A549 (cell line): ENCODE results near the gene INPP1. TPM values are rescaled to one million over a fixed set of nuclear protein-coding genes. Genes with fewer than 3 reads are reported as not detected.

Experiments used
- ATAC-seq, 2 experiments: fragments of 200-7000 bp in 1 of 2; fragments of >200 bp in 1 of 2; cut with Nextera tagmentation in 1 of 2; cut with Tn5 transposase in 1 of 2; 3 replicates each; pipeline versions ENCODE4 v1.8.0 to v1.9.1; 2018 to 2020; ENCODE audit warnings: mild to moderate bottlenecking in 1 of 2, moderate library complexity in 1 of 2
- CTCF ChIA-PET: fragments of 300-600 bp; sonication (Branson Sonifier 250); formaldehyde crosslinking; extraction: SDS; loops from one replicate; lab custom pipeline; 2021; ENCODE audit warnings: antibody characterized with exemption, inconsistent platforms; lab: Yijun Ruan, JAX
- POLR2A ChIA-PET: fragments of 350-600 bp; formaldehyde crosslinking; extraction: SDS; loops from one replicate; lab custom pipeline; 2021; ENCODE audit warnings: antibody characterized with exemption, inconsistent platforms; lab: Yijun Ruan, JAX
- DNase-seq, 2 experiments: peaks; one replicate each; pipeline versions ENCODE4 v3.0.0 to v3.0.0-alpha.2; 2011 to 2016; ENCODE audit warnings: low read depth in 1 of 2, low spot score in 1 of 2
- FAIRE-seq: peaks from 2 replicates; lab custom pipeline; 2011; peaks lifted over from hg19 to GRCh38; lab: Jason Lieb, UNC
- H3K27ac ChIP-seq, 2 experiments: fragments of >200 bp; sonication (Bioruptor Twin); formaldehyde crosslinking; 3 replicates each; pipeline ENCODE4 v1.5.1; 2016 to 2017
- H3K4me1 ChIP-seq: fragments of >200 bp; sonication (Bioruptor Twin); formaldehyde crosslinking; 3 replicates; pipeline ENCODE4 v1.6.1; 2016
- H3K4me2 ChIP-seq: fragments of >200 bp; sonication (Bioruptor Twin); formaldehyde crosslinking; 3 replicates; pipeline ENCODE4 v1.6.1; 2016
- H3K4me3 ChIP-seq: fragments of >200 bp; sonication (Bioruptor Twin); formaldehyde crosslinking; 3 replicates; pipeline ENCODE4 v1.5.1; 2016
- H3K9me3 ChIP-seq: fragments of >200 bp; sonication (Bioruptor Twin); formaldehyde crosslinking; 3 replicates; pipeline ENCODE4 v1.6.1; 2016
- BCL3 ChIP-seq: fragments of >200 bp; sonication (Bioruptor Twin); formaldehyde crosslinking; IDR thresholded peaks from 3 replicates; pipeline ENCODE4 v1.6.1; 2016
- CBX8 ChIP-seq: fragments of 200-600 bp; sonication (generic); IDR thresholded peaks from 2 replicates; pipeline ENCODE4 v1.6.1; 2016
- E2F6 ChIP-seq: IDR thresholded peaks from 2 replicates; pipeline ENCODE4 v1.6.1; 2012; ENCODE audit warnings: low read depth, borderline replicate concordance
- EP300 ChIP-seq, 2 experiments: fragments of >200 bp; sonication (Bioruptor Twin); formaldehyde crosslinking; IDR thresholded peaks; 2 replicates in 1 of 2; 3 replicates in 1 of 2; pipeline ENCODE4 v1.6.1; 2016 to 2017
- ESRRA ChIP-seq: fragments of 150-350 bp; IDR thresholded peaks from 2 replicates; pipeline ENCODE4 v1.6.1; 2014; ENCODE audit warnings: mild to moderate bottlenecking, low read length, borderline replicate concordance
- JUNB ChIP-seq: fragments of >200 bp; sonication (Bioruptor Twin); formaldehyde crosslinking; IDR thresholded peaks from 2 replicates; pipeline ENCODE4 v1.6.1; 2016
- MAZ ChIP-seq: fragments of 150-350 bp; IDR thresholded peaks from 2 replicates; pipeline ENCODE4 v1.6.1; 2014; ENCODE audit warnings: antibody characterized with exemption, low read depth, low read length, borderline replicate concordance
- NFE2L2 ChIP-seq: fragments of 150-350 bp; conservative IDR thresholded peaks from 2 replicates; pipeline ENCODE4 v1.6.1; 2014; ENCODE audit warnings: low read length
- NPAS2 ChIP-seq: fragments of 250-450 bp; sonication (Bioruptor Pico); IDR thresholded peaks from 2 replicates; pipeline ENCODE4 v1.8.0; 2022; ENCODE audit warnings: mild to moderate bottlenecking, moderate library complexity, borderline replicate concordance
- NR3C1 ChIP-seq: fragments of >200 bp; sonication (Bioruptor Twin); formaldehyde crosslinking; IDR thresholded peaks from 3 replicates; pipeline ENCODE4 v1.6.1; 2017
- RARB ChIP-seq: fragments of 250-450 bp; sonication (Bioruptor Pico); IDR thresholded peaks from 2 replicates; pipeline ENCODE4 v1.8.0; 2021; ENCODE audit warnings: mild to moderate bottlenecking, moderate library complexity
- REST ChIP-seq: fragments of 200-600 bp; sonication (generic); IDR thresholded peaks from 2 replicates; pipeline ENCODE4 v1.6.1; 2016; ENCODE audit warnings: antibody characterized with exemption, mild to moderate bottlenecking, moderate library complexity
- RFX5 ChIP-seq: fragments of 450-650 bp; IDR thresholded peaks from 2 replicates; pipeline ENCODE4 v1.7.1; 2014; ENCODE audit warnings: antibody characterized with exemption, mild to moderate bottlenecking, moderate library complexity
- RNF2 ChIP-seq: fragments of 200-600 bp; sonication (generic); IDR thresholded peaks from 2 replicates; pipeline ENCODE4 v1.6.1; 2016; ENCODE audit warnings: low read depth, mild to moderate bottlenecking, antibody characterized with exemption, moderate library complexity, borderline replicate concordance
- SMC3 ChIP-seq: fragments of >200 bp; sonication (Bioruptor Twin); formaldehyde crosslinking; IDR thresholded peaks from 3 replicates; pipeline ENCODE4 v1.6.1; 2018; ENCODE audit warnings: inconsistent platforms
- SREBF2 ChIP-seq: fragments of 450-650 bp; IDR thresholded peaks from 2 replicates; pipeline ENCODE4 v1.6.1; 2014; ENCODE audit warnings: mild to moderate bottlenecking, moderate library complexity
- TP53 ChIP-seq: fragments of 250-450 bp; sonication (Bioruptor Pico); IDR thresholded peaks from 2 replicates; pipeline ENCODE4 v1.5.0; 2021; ENCODE audit warnings: mild to moderate bottlenecking, moderate library complexity
- WGBS: methylation state at CpG from one replicate; pipeline ENCODE4 v1.1.6; 2017; ENCODE audit errors: missing lambda C conversion rate; 5-methylcytosine and 5-hydroxymethylcytosine counted together
- polyA plus RNA-seq, 4 experiments: library from polyadenylated mRNA; depleted of rRNA in 3 of 4; stranded (reverse); fragments of >200 nt; fragmentation: RNase III in 1 of 4; extraction: RNeasy Plus Mini Kit Qiagen cat#74134 plus additional on column Dnase treatment in 1 of 4; gene quantifications; 2 replicates in 3 of 4; 3 replicates in 1 of 4; pipeline ENCODE4 v1.2.3, GENCODE V29; 2011 to 2017
- TF ChIP-seq, protein P1 (sequence below): fragments of 250-450 bp; sonication (Bioruptor Pico); IDR thresholded peaks from 2 replicates; pipeline ENCODE4 v1.5.0; 2020; ENCODE audit warnings: low read depth, mild to moderate bottlenecking, moderate library complexity

Gene INPP1
- polyA plus RNA-seq, 2 of the 4 experiments (the other 2 are of a cell fraction): 12.8 to 18.4 TPM

- ChIA-PET CTCF (interaction anchor here (0.7 to 1.8 kb wide), 4 partner anchors 15 to 550 kb away, joined by 3 to 6 read pairs (median 4); no protein-coding TSS in a partner anchor), POLR2A (no interaction called here)
- Histone ChIP-seq H3K4me2 (no peak overlapping the region), H3K4me1 (no peaks in the 10 kb centered on the region), H3K4me3 (no peak overlapping the region), H3K9me3 (no peaks in the 10 kb centered on the region), H3K27ac (no peak overlapping the region)
- no peak for ATAC-seq
- DNase-seq: no peak
- no peak for FAIRE-seq
- 96% methylated on average over 1 of the region's 1 CpG for WGBS
- TF ChIP-seq NFE2L2: no peak
- TF ChIP-seq, protein P1, sequence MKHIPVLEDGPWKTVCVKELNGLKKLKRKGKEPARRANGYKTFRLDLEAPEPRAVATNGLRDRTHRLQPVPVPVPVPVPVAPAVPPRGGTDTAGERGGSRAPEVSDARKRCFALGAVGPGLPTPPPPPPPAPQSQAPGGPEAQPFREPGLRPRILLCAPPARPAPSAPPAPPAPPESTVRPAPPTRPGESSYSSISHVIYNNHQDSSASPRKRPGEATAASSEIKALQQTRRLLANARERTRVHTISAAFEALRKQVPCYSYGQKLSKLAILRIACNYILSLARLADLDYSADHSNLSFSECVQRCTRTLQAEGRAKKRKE (CRISPR knock-in tag): no peak
- TF ChIP-seq CBX8: no peak
- no peak for TF ChIP-seq SMC3
- no peak for TF ChIP-seq REST
- TF ChIP-seq ESRRA: no peak
- TF ChIP-seq NR3C1: no peak
- TF ChIP-seq MAZ: no peak
- TF ChIP-seq SREBF2: no peak
- TF ChIP-seq NPAS2 (CRISPR knock-in tag): no peak
- no peak for TF ChIP-seq EP300 (IDR thresholded peaks at IDR 0.05)
These were observed 41.3 kb upstream of the INPP1 start for GRCh38 chr2:190302052-190302451.

DNA sequence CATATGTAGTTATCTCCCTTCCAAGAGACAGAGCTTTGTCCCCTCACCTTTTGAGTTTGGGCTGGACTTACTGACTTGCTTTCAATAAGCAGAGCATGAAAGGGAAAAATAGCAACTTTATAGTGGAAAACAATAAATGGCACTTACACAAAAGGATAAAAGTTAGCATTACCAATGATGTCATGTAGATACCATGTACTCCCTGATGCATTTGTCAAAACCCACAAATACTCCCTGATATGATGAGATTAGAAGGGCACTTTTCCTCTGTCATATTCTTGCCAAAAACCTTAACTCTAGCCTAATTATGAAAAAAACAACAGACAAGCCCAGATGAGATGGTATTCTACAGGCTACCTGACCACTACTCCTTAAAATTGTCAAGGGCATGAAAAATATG lies 39.7 kb upstream of the INPP1 start:
- Histone ChIP-seq H3K4me2 (no peak overlapping the region), H3K9me3 (no peaks in the 10 kb centered on the region), H3K4me3 (no peak overlapping the region), H3K4me1 (no peaks in the 10 kb centered on the region), H3K27ac (no peak overlapping the region)
- CTCF ChIA-PET: no interaction called here
- TF ChIP-seq JUNB (no peak), RARB (CRISPR knock-in tag) (no peak), BCL3 (no peak), RFX5 (no peak), RNF2 (no peak)
- ATAC-seq: no peak
- no peak for DNase-seq
- no peak for FAIRE-seq
- POLR2A ChIA-PET: no interaction called here

DNA sequence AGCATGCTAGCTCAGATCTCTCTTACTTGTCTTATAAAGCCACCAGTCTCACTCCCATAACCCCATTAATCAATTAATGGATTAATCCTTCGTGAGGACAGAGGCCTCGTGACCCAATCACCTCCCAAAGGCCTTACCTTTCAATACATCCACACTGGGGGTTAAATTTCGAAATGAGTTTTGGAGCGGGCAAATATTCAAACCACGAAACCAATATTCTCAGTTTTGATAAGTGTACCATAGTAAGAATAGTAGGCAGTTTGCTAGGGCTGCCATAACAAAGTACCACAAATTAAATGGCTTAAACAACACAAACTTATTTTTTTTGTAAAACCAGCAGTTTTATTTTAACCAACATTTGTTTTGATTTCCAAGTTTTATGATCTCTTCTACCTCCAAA lies 39.0 kb upstream of the INPP1 start:
- H3K9me3 ChIP-seq: no peaks in the 10 kb centered on the region
- ChIA-PET POLR2A (no interaction called here), CTCF (no interaction called here)
- TF ChIP-seq TP53 (CRISPR knock-in tag): no peak
- no peak for TF ChIP-seq RNF2
- no peak for TF ChIP-seq E2F6
- no peak overlapping the region for H3K4me3 ChIP-seq
- no peak for ATAC-seq
- H3K4me2 ChIP-seq: no peak overlapping the region
- WGBS: 92% methylated on average over 5 of the region's 5 CpGs
- FAIRE-seq: no peak
- no peak for DNase-seq
- no peaks in the 10 kb centered on the region for H3K4me1 ChIP-seq
- H3K27ac ChIP-seq: no peak overlapping the region
